Neural crest cell (in vitro differentiated cells): Measurements from ENCODE around the gene IL32. TPM values are rescaled to one million over a fixed set of nuclear protein-coding genes. Genes with fewer than 3 reads are reported as not detected.
A peak's percentile ranks its signal among the peaks of the same experiment; 100 is the strongest.

Experiments used
- DNase-seq: peaks from one replicate; pipeline ENCODE4 v3.0.0; 2021; ENCODE audit warnings: low read depth, mixed read lengths, low spot score
- H3K27ac Mint-ChIP-seq: one replicate; pipeline ENCODE4 v1.8.0; 2021; ENCODE audit warnings: mild to moderate bottlenecking, mixed read lengths; ENCODE audit not compliant: unreplicated experiment
- H3K27me3 Mint-ChIP-seq: 2 replicates; pipeline ENCODE4 v1.8.0; 2021; ENCODE audit warnings: low read depth, mild to moderate bottlenecking, mixed read lengths
- H3K36me3 Mint-ChIP-seq: 2 replicates; pipeline ENCODE4 v1.8.0; 2021; ENCODE audit warnings: low read depth, mild to moderate bottlenecking, mixed read lengths
- H3K4me1 Mint-ChIP-seq: 2 replicates; pipeline ENCODE4 v1.8.0; 2021; ENCODE audit warnings: mixed read lengths
- H3K4me3 Mint-ChIP-seq: one replicate; pipeline ENCODE4 v1.8.0; 2021; ENCODE audit warnings: mild to moderate bottlenecking, mixed read lengths
- H3K9me3 Mint-ChIP-seq: 2 replicates; pipeline ENCODE4 v1.8.0; 2021; ENCODE audit warnings: mixed read lengths
- total RNA-seq: library from RNA; stranded (reverse); gene quantifications from 2 replicates; pipeline ENCODE4 v1.2.1, GENCODE V29; 2021
- TF ChIP-seq, protein P1 (sequence below): fragments of 200-600 bp; sonication (generic); conservative IDR thresholded peaks from 2 replicates; pipeline ENCODE4 v1.5.0; 2021; ENCODE audit warnings: antibody characterized with exemption, mild to moderate bottlenecking

IL32 gene
- total RNA-seq, 1 donor from 2014 or later = not detected

- TF ChIP-seq, protein P1, sequence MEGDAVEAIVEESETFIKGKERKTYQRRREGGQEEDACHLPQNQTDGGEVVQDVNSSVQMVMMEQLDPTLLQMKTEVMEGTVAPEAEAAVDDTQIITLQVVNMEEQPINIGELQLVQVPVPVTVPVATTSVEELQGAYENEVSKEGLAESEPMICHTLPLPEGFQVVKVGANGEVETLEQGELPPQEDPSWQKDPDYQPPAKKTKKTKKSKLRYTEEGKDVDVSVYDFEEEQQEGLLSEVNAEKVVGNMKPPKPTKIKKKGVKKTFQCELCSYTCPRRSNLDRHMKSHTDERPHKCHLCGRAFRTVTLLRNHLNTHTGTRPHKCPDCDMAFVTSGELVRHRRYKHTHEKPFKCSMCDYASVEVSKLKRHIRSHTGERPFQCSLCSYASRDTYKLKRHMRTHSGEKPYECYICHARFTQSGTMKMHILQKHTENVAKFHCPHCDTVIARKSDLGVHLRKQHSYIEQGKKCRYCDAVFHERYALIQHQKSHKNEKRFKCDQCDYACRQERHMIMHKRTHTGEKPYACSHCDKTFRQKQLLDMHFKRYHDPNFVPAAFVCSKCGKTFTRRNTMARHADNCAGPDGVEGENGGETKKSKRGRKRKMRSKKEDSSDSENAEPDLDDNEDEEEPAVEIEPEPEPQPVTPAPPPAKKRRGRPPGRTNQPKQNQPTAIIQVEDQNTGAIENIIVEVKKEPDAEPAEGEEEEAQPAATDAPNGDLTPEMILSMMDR = no peak
Observed at GRCh38 chr16:3038896-3039295, 26.5 kb upstream of the IL32 start.

DNA sequence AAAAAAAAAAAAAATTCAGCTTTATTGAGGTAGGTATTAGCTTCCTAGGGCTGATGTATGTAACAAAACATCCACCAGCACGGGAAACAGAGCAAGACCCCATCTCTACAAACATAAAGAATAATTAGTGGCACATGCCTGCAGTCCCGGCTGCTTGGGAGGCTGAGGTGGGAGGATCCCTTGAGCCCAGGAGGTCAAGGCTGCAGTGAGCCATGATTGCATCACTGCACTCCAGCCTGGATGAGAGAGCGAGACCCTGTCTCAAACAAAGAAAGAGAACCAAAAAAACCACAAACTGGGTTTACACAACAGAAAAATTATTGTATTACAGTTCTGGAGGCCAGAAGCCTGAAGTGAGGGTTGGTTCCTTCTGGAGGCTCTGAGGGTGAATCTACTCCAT lies 23.1 kb upstream of the IL32 start:
- Mint-ChIP-seq H3K9me3 (no peaks in the 10 kb centered on the region), H3K4me3 (no peak overlapping the region), H3K27me3 (peaks cover 90% of the 10 kb centered on the region), H3K36me3 (peaks cover 3% of the 10 kb centered on the region), H3K4me1 (peaks cover 8% of the 10 kb centered on the region), H3K27ac (no peak overlapping the region)
- TF ChIP-seq, protein P1 = no peak
- DNase-seq = no peak

More at GRCh38 chr16:3038896-3039295, 26.5 kb upstream of the IL32 start:
- DNase-seq = no peak
- Mint-ChIP-seq H3K4me3 (no peak overlapping the region), H3K36me3 (no peaks in the 10 kb centered on the region), H3K4me1 (no peaks in the 10 kb centered on the region), H3K27ac (no peak overlapping the region), H3K9me3 (no peaks in the 10 kb centered on the region), H3K27me3 (peaks cover 95% of the 10 kb centered on the region)

DNA sequence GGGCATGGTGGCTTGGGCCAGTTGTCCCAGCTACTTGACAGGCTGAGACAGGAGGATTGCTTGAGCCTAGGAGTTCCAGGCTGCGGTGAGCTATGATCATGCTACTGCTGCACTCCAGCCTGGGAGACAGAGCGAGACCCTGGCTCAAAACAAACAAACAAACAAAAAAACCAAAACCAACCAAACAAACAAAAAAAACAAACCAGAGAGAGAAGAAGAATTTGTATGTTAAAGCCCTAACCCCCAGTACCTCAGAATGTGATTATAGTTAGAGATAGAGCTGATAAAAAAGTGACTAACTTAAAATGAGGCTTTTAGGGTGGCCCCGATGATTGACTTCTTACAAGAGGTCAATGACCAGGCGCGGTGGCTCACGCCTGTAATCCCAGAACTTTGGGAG lies 20.7 kb upstream of the IL32 start:
- Mint-ChIP-seq H3K4me3 (peak overlapping the region; percentile 84), H3K4me1 (peaks cover 8% of the 10 kb centered on the region), H3K27me3 (peaks cover 87% of the 10 kb centered on the region), H3K36me3 (peaks cover 3% of the 10 kb centered on the region), H3K9me3 (no peaks in the 10 kb centered on the region), H3K27ac (no peak overlapping the region)
- TF ChIP-seq, protein P1 = no peak
- DNase-seq = no peak

DNA sequence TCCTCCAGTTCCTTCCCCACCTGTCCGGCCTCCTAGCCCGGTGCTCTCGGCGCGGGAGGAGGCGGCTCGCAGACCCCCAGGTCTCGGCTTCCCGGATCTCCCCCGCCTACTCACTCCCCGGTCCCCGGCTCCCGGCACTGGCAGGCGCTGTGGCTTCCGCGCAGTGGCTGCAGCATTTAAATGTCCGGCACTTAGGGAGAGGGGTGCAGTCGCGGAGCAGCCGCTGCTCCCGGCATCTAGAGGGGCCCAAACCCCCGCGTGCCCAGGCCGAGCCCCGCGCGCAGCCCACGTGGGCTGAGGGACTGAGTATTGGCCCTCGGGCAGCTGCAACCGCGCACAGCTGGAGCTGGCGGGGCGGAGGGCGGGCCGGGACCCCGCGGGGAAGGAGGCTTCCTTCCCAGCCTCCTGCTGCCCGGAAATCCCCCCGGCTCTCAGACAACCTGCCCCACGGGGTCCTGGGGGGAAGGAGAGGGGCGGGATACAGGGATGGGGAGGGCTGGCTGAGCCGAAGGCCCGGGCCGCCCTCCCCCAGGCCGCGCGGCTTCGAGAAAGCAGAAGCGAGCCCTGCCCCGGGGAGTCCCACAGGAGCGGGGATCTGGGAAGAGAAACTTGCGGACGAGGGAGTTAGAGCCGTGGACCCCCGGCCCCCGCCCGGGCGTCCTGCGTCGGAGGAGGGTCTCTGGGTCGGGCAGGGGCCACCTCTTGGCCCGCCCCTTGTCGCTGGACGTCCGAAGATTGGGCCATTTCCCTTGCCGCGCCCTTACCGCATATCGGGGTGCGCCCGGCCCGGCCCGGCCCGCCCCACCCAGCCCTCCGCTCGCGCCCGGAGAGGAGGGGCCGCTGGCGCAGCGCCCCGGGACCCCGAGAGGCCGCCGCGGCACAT lies 19.4 kb upstream of the IL32 start, which contains the start of gene MMP25:
Gene MMP25, plus strand, starts transcription at position 804 of the 883 bp plus-strand sequence. CDS start 357 bp downstream, outside the sequence.
- H3K27ac Mint-ChIP-seq = no peak within 1 kb of the TSS
- peaks cover 85% of the 10 kb centered on the region for H3K27me3 Mint-ChIP-seq
- no peaks in the 10 kb centered on the region for H3K9me3 Mint-ChIP-seq

GRCh38 chr16:3046641-3047386 lies 18.6 kb upstream of the IL32 start:
- TF ChIP-seq, protein P1 = no peak
- H3K36me3 Mint-ChIP-seq = peaks cover 3% of the 10 kb centered on the region
- no peak overlapping the region for H3K27ac Mint-ChIP-seq
- H3K27me3 Mint-ChIP-seq = peaks cover 80% of the 10 kb centered on the region
- no peaks in the 10 kb centered on the region for H3K9me3 Mint-ChIP-seq
- H3K4me1 Mint-ChIP-seq = peaks cover 8% of the 10 kb centered on the region
- peak overlapping the region; percentile 54 for H3K4me3 Mint-ChIP-seq
- no peak for DNase-seq

More for the DNA sequence above, 19.4 kb upstream of the IL32 start, which contains the start of gene MMP25:
- TF ChIP-seq, protein P1 = no peak
- peaks cover 8% of the 10 kb centered on the region for H3K4me1 Mint-ChIP-seq
- DNase-seq = peak; percentile 39
- peaks cover 3% of the 10 kb centered on the region for H3K36me3 Mint-ChIP-seq
- peak within 1 kb of the TSS; percentile 84 for H3K4me3 Mint-ChIP-seq
